T-helper 2 cell treated with Interferon-gamma antibody and Interleukin-4, amounts not matched to agents 5 μg/mL and 100 μg/mL, for 36 hours (primary cell): ENCODE data around the gene KIF2A.
A peak's percentile ranks its signal among the peaks of the same experiment; 100 is the strongest.

Source experiments
- DNase-seq: peaks from one replicate; pipeline ENCODE4 v3.0.0; 2021; ENCODE audit warnings: low spot score
- H3K27ac Mint-ChIP-seq: one replicate; pipeline ENCODE4 v1.8.0; 2021; ENCODE audit warnings: mild to moderate bottlenecking, mixed read lengths
- H3K27me3 Mint-ChIP-seq: one replicate; pipeline ENCODE4 v1.8.0; 2021; ENCODE audit warnings: low read depth, mixed read lengths
- H3K36me3 Mint-ChIP-seq: one replicate; pipeline ENCODE4 v1.8.0; 2021; ENCODE audit warnings: low read depth, mixed read lengths
- H3K4me1 Mint-ChIP-seq: one replicate; pipeline ENCODE4 v1.8.0; 2021; ENCODE audit warnings: low read depth, mixed read lengths
- H3K4me3 Mint-ChIP-seq: one replicate; pipeline ENCODE4 v1.8.0; 2022; ENCODE audit warnings: mild to moderate bottlenecking, moderate library complexity, mixed read lengths
- H3K9me3 Mint-ChIP-seq: one replicate; pipeline ENCODE4 v1.8.0; 2021; ENCODE audit warnings: mixed read lengths

The KIF2A gene

DNA sequence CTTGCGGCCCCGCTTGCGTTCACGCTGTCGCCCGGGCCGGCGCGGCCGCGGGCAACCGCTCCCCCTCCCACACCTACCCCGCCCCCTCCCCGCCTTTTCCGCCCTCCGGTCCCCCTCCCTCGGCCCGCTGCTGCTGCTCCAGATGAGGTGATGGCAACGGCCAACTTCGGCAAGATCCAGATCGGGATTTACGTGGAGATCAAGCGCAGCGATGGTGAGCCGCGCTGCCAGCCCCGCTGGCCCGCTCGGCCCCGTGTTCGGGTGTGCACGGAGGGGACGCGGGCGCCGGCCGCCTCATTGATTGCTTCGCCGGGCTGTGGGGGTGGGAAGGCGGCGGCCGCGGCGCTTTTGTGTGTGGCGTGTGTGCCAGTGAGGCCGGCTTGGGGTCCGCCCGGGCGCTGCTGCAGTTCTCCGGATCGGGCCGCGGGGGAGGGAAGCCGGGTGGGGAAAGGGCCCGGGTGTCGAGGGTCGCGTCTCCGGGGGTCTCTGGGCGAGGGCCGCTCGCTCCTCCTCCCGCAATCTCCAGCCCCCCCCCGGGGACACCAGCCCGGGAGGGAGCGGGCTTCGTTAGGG is 403 bp downstream of the KIF2A start:
- Mint-ChIP-seq H3K4me1 (peaks cover 53% of the 10 kb centered on the region), H3K27ac (peak overlapping the region; percentile 98), H3K36me3 (peaks cover 39% of the 10 kb centered on the region), H3K4me3 (peak overlapping the region; percentile 96), H3K9me3 (no peaks in the 10 kb centered on the region), H3K27me3 (no peaks in the 10 kb centered on the region)
- no peak for DNase-seq

DNA sequence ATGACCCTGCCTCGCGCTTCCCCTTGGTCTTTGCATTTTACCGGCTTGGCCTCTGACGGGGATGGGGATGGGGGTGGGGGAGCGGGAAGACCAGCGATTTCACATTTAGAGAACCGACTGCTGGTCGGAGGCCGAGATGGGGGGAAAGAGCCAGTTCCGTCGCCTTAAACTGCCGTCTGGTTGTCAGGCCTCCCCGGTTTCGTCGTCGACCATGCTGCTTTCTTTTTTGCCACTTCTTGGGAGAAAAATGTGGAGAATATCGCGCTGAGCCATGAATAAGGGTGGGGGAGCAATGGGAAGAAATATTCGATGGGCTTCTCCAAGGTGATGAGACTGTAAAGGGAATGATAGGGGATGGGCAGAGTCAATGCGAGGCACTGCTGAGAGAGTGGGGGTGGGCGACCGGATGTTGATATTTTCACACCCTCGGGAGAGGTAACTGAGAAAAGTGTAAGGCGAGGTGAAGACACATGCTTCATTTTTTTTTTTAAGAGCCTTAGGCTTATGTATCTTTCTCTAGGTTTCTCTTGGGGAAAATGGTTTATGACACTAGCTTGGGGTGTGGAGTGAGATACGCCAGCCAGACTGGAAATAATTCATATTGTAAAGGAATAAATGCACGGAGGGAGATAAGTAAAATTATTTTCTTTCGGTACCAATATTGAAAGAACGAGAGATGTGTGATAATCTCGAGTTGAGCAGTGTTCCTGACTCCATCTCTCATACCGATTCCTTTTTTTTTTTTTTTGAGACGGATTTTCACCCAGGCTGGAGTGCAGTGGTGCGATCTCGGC is 1.1 kb downstream of the KIF2A start:
- Mint-ChIP-seq H3K4me1 (peaks cover 58% of the 10 kb centered on the region), H3K4me3 (peak overlapping the region; percentile 96), H3K36me3 (peaks cover 43% of the 10 kb centered on the region), H3K27me3 (no peaks in the 10 kb centered on the region), H3K9me3 (no peaks in the 10 kb centered on the region), H3K27ac (peak overlapping the region; percentile 98)
- peak; percentile 58 for DNase-seq

DNA sequence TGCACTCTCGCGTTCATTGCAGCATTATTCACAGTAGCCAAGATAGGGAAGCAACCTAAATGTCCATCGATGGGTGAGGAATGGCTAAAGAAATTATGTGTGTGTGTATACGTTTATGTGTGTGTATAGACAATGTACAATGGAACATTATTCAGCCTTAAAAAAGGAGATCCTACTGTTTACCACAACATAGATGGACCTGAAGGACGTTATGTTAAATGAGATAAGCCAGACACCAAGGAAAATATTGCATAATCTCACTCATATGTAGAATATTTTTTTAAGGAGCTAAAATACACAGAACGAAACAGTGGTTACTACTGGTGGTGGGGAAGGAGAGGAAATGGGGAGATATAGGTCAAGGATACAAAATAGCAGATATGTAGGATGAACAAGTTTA is 2.4 kb downstream of the KIF2A start:
- Mint-ChIP-seq H3K9me3 (no peaks in the 10 kb centered on the region), H3K27me3 (no peaks in the 10 kb centered on the region), H3K4me1 (peaks cover 60% of the 10 kb centered on the region), H3K36me3 (peaks cover 47% of the 10 kb centered on the region), H3K4me3 (peak overlapping the region; percentile 96), H3K27ac (peak overlapping the region; percentile 98)
- DNase-seq: no peak

DNA sequence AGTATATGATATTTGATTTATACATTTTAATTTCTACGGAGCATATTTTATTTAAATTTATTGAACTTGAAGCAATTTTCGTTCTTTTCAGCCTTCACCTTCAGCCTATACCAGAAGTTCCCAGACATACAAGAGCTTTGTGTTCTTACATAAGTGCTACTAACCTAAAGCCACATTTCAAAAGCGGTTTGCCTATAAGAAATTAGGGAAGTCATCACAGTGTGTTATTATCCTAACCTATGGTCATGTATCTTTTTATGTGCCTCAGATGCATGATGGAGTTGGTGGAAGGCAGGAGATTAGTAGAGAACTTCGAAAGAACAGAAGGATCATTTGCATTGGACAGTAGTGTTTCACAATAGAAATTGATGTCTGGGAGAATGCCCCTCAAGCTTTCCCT is 3.1 kb downstream of the KIF2A start:
- Mint-ChIP-seq H3K4me1 (peaks cover 58% of the 10 kb centered on the region), H3K27ac (peak overlapping the region; percentile 69), H3K9me3 (no peaks in the 10 kb centered on the region), H3K27me3 (no peaks in the 10 kb centered on the region), H3K4me3 (peak overlapping the region; percentile 96), H3K36me3 (peaks cover 47% of the 10 kb centered on the region)
- DNase-seq: no peak

DNA sequence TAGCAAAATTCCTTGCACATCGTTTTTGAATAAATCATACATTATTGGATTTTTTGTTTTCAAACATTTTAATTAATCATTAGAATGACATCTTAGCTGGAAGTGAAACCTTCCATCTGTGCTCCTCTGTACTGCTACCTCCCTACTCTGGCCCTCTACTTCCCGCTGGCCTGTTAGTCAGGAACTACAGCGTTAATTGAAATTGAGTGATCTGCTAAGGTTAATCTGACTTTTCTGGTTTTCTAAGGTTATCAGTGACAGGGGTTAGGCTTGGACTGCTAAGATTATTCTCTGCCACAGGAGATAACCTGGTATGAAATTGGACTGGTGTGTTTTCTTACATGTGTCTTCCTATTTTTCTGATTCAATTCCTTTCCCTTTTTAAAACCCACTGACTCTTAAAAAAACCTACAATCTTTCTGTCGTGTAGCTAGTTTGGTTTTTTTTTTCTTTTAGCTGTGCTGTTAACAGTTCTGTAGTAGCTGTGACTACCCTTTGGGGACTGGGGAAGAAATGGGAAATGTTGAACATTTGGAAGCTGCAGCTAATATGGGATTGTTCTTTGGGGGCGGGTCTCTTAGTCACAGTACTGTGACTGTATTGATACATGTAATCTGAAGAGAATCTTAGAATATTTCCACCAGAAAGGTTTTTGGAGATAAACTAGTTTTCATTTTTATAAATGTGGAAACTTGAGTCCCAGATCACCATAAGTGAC is 4.6 kb downstream of the KIF2A start:
- Mint-ChIP-seq H3K27ac (peak overlapping the region; percentile 61), H3K4me3 (peak overlapping the region; percentile 74), H3K4me1 (peaks cover 63% of the 10 kb centered on the region), H3K27me3 (no peaks in the 10 kb centered on the region), H3K36me3 (peaks cover 53% of the 10 kb centered on the region), H3K9me3 (no peaks in the 10 kb centered on the region)
- no peak for DNase-seq

DNA sequence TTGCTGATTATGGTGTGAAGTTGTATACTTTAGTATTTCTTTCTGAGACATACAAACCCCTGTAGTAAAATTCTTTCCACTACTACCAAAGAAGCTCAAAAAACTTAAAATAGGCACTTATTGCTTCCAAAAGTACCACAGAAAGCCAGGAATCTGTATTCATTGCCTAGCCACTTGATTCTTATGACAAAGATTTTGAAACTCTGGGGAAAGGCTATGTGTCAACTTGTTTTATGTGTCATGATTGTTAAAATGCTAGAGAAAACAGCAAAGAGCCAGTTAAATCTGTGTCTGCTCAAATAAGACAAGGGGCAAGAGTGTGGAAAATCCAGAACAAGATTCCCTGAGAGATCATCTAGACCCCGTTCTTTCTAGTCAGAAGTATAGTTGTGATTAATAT is 6.0 kb downstream of the KIF2A start:
- no peak for DNase-seq
- Mint-ChIP-seq H3K27me3 (no peaks in the 10 kb centered on the region), H3K4me1 (peaks cover 69% of the 10 kb centered on the region), H3K36me3 (peaks cover 56% of the 10 kb centered on the region), H3K27ac (peak overlapping the region; percentile 18), H3K9me3 (no peaks in the 10 kb centered on the region), H3K4me3 (peak overlapping the region; percentile 74)

DNA sequence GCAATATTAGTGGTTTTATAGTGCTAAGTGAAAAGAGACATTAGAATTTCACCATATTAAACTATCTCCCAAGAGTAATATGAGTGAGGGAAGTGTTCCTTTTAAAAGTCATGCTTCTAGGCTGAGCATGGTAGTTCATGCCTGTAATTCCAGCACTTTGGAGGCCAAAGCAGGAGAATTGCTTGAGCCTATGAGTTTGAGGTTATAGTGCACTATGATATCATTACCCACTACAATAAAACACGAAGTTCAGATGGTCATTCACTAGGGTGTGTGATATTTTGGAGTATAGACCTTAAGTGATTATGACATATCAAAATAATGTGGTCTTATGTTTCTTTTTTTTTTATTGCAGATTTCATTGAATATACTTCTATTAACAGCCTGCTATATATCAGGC is 6.7 kb downstream of the KIF2A start:
- H3K27me3 Mint-ChIP-seq: no peaks in the 10 kb centered on the region
- H3K4me1 Mint-ChIP-seq: peaks cover 74% of the 10 kb centered on the region
- H3K9me3 Mint-ChIP-seq: no peaks in the 10 kb centered on the region
- peaks cover 53% of the 10 kb centered on the region for H3K36me3 Mint-ChIP-seq
- DNase-seq: no peak
- H3K27ac Mint-ChIP-seq: peak overlapping the region; percentile 46
- peak overlapping the region; percentile 49 for H3K4me3 Mint-ChIP-seq

DNA sequence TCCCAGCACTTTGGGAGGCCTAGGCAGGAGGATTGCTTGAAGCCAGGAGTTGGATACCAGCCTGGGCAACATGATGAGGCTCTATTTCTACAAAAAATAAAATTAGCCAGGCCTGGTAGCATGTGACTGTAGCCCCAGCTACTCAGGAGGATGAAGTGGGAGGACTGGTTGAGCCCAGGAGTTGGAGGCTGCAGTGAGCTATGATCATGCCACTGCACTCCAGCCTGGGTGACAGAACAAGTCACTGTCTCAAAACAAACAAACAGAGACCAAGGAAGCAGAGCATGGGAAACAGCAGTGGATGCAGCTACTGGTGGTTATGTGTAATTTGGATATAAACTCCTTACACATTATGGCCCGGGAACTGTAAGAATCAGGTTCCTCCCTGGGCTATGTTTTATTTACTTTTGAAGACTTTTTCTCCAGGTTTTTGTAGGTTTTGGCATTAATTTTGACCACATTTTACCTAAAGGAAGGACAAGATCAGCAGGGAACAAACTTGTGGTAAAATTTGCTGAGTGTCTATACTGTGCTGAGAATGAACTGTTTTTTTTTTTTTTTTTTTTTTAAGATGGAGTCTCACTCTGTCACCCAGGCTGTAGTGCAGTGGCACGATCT is 8.3 kb downstream of the KIF2A start:
- H3K9me3 Mint-ChIP-seq: no peaks in the 10 kb centered on the region
- H3K27ac Mint-ChIP-seq: peak overlapping the region; percentile 60
- H3K4me3 Mint-ChIP-seq: peak overlapping the region; percentile 49
- peaks cover 72% of the 10 kb centered on the region for H3K4me1 Mint-ChIP-seq
- H3K27me3 Mint-ChIP-seq: no peaks in the 10 kb centered on the region
- no peak for DNase-seq
- H3K36me3 Mint-ChIP-seq: peaks cover 46% of the 10 kb centered on the region

DNA sequence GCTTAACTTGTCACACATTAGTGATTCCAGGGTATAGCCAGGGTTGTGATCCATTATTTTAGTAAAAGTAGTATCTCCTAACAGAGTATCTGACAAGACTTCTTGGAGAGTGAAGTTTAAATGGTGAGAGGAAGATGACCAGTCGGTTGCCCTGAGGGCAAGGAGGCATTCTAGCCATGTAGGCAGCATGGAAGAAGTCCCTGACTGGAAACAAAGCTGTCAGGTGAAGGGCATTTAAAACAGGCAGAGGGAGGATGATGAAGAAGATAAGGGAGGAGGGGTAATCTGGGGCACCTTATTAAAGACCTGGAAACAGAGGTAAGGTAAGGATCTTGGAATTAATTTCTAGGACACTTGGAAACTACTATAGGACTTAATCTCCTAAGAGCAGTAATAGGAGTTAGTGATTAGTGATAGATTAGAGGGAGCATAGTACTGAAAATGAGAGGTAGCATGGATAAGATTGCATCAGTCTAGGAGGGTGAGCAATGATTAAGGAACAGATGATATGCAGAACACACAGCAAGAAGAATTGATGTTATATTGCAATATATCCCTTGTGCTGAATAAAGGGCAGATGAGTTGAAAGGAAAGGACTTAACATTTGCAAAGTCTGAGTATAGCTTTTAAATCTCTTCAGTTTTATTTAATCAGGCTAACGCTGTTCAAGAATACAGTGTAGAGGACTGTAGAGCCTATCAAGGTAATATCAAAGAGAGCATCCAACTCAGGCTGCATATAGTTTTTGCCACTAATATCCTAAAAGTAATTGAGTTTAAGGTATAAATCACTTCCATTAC is 9.6 kb downstream of the KIF2A start:
- peak overlapping the region; percentile 14 for H3K4me3 Mint-ChIP-seq
- peak overlapping the region; percentile 62 for H3K27ac Mint-ChIP-seq
- DNase-seq: no peak
- H3K4me1 Mint-ChIP-seq: peaks cover 72% of the 10 kb centered on the region
- no peaks in the 10 kb centered on the region for H3K27me3 Mint-ChIP-seq
- H3K9me3 Mint-ChIP-seq: no peaks in the 10 kb centered on the region
- peaks cover 35% of the 10 kb centered on the region for H3K36me3 Mint-ChIP-seq

DNA sequence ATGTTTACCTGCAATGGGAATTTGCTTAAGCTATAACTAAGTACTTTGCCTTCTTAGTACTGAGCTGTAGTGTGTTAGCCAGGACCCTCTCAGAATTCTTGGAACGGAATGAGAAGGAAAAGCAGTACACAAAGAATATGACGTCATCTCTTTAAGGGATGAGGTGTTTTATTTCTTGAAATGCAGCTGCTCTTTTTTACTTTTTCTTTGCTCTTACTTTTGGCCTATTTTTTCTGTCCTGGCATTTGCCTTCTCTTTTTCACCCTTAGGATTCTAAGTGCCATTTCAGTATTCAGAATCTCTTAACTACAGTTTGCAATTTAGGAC is 10.1 kb downstream of the KIF2A start:
- no peak for DNase-seq
- Mint-ChIP-seq H3K4me3 (no peak overlapping the region), H3K4me1 (peaks cover 71% of the 10 kb centered on the region), H3K36me3 (peaks cover 35% of the 10 kb centered on the region), H3K27ac (no peak overlapping the region), H3K27me3 (no peaks in the 10 kb centered on the region), H3K9me3 (no peaks in the 10 kb centered on the region)

DNA sequence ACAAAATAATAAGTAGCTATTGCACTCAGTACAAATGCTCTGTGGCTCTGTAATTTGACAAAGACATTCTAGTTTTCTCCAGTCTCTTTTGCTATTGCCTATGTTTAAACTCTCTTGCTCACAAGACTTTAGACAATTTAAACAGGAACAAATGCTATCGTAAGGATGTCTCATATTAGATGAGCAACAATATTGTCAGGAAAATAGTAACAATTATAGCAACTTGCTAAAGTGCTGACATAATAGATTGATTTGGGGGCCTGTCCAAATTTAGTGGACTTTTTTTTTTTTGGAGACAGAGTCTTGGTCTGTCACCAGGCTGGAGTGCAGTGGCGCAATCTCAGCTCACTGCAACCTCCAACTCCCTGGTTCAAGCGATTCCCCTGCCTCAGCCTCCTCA is 11.8 kb downstream of the KIF2A start:
- peak overlapping the region; percentile 22 for H3K27ac Mint-ChIP-seq
- H3K9me3 Mint-ChIP-seq: no peaks in the 10 kb centered on the region
- no peaks in the 10 kb centered on the region for H3K27me3 Mint-ChIP-seq
- peaks cover 64% of the 10 kb centered on the region for H3K4me1 Mint-ChIP-seq
- H3K36me3 Mint-ChIP-seq: peaks cover 39% of the 10 kb centered on the region
- H3K4me3 Mint-ChIP-seq: peak overlapping the region; percentile 3
- no peak for DNase-seq

DNA sequence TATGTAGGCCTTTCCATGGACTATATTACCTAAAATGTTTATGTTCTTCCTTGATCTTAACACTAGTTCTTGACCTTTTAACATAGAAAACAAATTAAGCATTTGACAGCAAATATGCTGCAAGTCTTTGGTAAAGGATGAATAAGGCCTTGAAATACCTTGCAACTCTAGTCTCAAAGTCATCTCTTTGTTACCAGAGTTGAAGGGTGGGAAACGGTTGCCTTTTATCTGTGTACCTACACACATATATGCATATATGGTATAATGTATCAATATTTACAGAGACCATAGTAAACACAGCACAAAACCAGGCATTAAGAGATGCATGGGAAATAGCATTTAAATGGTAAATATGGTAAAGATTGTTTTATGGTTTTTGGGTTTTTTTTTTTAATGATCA is 16.5 kb downstream of the KIF2A start:
- Mint-ChIP-seq H3K9me3 (no peaks in the 10 kb centered on the region), H3K4me3 (no peak overlapping the region), H3K36me3 (peaks cover 46% of the 10 kb centered on the region), H3K4me1 (peaks cover 65% of the 10 kb centered on the region), H3K27ac (no peak overlapping the region), H3K27me3 (no peaks in the 10 kb centered on the region)
- DNase-seq: no peak

DNA sequence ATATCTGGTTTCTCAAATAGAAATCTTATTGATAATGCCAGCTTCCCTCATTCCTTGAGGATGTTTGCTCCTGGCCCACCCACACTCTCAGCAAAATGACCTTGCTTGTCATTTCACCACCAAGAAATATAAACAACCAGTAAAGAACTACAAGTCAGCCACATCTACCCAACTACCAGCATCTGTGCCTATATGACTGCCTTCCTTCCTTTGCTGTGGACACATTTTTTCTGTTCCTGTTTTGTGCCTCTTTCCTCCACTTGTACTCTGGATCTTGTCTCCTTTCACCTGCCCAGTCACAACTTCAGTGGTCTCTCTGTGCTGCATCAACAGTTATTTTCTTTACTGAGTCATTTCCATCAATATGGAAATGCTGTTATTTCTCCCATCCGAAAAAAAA is 20.3 kb downstream of the KIF2A start:
- Mint-ChIP-seq H3K4me1 (peaks cover 56% of the 10 kb centered on the region), H3K27me3 (no peaks in the 10 kb centered on the region), H3K9me3 (no peaks in the 10 kb centered on the region), H3K36me3 (peaks cover 38% of the 10 kb centered on the region), H3K4me3 (no peak overlapping the region), H3K27ac (peak overlapping the region; percentile 19)
- no peak for DNase-seq
